ENCODE measurements around the gene CMC2.

Gene CMC2

DNA sequence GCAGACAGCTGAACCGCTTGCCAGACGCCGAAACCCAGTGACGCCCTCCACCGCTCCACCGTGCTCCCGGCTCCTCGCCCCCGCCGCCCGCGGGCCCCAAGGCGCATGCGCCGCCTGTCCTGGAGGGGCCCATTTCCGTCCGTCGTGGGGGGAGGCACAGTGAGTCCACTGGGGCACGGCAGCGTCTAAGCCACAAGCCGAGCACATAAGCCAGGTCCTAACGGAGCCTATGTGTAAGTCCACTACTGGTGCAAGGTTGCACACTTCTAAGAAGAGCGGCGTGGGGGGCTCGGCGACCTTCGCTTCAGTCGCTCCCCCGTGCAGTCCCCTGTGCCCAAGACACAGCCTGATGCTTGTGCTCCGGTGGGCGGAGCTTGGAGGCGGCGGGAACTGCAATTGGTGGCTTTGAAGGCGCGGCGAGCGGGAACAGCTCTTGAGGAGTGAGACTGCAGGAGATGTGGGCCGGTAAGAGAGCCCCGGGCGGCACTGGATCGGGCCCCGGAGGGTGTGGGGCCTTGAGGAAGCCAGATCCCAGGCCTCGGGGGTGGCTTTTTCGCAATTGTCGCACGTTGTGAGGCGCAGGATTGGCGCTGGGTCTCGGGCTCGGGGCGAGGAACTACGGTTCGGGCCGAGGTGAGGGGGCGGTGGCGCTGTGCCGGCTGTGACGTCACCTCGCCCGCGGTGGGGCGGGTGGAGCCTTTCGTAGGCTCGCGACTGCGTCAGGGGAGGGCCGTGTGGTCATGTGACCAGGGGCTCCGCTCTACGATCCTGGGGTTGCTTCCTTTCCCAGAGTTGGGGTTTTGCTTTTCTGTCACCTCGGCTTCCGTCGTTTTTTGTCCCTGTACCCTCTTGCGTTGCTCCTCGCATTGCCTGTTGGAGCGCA, at the start of gene CMC2, which contains the start of gene CENPN:
Gene CMC2 (minus strand): TSS at position 73 of the 883 bp plus-strand sequence. CDS start 9,491 bp downstream, outside the sequence.
Gene CENPN (plus strand): TSS at position 402 of the 883 bp plus-strand sequence. CDS start 4,726 bp downstream, outside the sequence.
- DNase-seq: peak; percentile 93

DNA sequence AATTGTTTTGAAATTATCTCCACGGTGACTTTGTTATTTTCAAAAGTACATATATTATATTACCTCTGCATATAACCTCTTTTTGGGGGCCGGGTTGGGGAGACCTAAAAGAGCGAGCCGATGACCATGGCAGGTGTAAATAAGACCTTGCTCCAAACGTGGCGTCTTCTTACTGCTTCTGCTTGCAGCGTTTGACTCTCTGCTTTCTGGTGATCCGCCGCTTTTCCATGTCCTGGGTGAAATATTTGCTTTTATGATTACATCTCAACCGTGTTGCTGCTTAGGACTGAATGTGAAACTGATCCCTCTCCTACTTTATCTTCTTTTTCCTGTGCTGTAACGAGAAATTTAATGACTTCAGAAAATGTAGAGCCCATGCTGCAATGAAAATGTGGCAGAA, 47.1 kb upstream of the CMC2 start:
- no peak for DNase-seq

DNA sequence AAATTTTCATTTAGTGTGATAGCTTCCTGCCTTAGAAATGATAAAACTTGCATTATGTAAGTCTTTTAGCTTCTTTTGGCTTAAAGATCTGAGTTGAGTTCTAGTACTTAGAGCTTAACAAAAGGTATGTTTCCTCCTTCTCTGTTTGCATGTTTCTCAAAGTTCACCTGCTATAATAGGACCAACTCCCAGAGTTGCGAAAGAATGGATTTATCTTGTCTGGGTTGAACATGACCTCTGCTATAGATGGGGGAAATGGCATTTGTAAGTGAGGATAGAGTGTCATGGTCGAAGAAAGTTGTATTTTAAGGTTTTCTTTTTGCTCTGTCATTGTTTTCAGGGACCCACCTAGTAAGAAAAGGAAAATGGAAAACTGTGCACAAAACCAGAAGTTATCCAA, 36.1 kb upstream of the CMC2 start:
- DNase-seq: no peak

- no peak for DNase-seq
Observed at GRCh38 chr16:81041696-81042095, 35.0 kb upstream of the CMC2 start.

DNA sequence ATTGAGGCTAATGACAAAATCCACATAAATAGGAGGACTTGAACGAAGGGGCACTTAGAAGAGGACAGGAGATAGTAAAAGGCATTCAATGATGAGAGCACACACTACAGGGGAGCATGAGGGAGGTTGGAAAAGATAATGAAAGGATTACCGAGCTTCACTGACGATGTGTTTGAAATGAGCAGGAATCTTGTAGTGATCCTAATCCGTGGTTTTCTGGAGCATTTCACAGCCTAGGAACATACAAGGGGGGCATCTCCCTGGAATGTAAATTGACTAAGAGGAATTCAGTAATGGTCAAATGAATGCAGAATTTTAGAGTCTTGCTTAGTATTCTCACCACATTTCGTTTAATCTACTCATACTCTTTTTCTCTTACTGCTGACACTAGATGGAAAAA, 34.2 kb upstream of the CMC2 start:
- no peak for DNase-seq

GRCh38 chr16:81040131-81040530, 33.4 kb upstream of the CMC2 start:
- DNase-seq: no peak

DNA sequence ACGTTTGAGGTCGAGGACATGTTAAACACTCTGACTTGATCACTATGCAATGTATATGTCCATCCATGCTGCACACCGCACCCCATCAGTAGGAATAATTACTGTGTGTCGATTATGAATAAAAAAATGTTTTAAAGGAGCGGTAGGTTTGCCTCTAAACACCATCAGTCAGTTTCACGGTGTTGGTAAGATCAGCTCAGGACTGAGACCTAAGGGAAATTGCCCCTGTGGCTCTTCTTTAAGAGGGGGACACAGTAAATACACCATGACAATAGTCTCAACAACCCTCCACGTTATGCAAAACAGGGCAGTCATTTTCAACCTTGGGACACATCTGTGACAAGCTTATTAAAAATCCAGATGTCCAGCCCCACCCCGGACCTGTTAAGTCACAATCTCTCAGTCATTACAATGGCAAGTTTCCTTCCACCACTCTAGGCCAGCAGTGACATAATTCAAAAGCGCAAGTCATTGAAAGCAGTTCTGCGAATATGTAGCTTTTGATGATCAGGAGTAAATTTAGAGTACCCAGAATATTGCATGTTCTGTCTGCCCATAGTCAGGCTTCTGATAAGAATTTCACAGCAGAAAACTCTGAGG, 30.2 kb upstream of the CMC2 start:
- DNase-seq: no peak

DNA sequence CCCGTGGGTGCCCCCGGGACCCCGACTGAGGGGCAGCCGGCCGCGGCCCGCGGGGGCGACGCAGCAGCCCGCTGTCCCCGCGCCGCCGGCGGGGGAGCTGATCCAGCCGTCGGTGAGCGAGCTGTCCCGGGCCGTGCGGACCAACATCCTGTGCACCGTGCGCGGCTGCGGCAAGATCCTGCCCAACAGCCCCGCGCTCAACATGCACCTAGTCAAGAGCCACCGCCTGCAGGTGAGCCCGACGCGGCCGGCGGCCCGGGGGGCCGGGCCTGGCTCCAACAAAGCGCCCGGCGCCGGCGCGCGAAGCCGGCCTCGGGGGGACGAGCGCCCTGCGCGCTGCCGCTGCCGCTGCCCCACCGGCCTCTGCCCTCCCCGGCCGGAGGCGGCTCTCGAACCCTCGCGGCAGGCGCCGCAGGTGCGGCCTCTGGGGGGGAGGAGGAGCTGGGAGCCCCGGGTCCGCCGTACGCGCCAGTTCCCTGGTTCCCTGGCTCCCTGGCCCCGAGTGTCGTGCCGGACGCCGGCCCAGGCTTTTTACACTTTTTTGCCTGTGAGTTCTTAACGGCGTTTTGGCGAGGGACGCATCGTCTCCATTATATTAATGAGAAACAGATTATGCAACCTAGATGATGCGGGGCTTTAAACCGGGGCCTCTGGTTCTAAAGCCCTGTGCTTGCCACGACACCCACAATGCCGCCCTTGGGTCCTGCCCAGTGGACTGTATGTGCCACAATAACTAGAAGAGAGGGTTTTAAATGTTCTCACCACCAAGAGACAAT, 29.5 kb upstream of the CMC2 start:
- no peak for DNase-seq

DNA sequence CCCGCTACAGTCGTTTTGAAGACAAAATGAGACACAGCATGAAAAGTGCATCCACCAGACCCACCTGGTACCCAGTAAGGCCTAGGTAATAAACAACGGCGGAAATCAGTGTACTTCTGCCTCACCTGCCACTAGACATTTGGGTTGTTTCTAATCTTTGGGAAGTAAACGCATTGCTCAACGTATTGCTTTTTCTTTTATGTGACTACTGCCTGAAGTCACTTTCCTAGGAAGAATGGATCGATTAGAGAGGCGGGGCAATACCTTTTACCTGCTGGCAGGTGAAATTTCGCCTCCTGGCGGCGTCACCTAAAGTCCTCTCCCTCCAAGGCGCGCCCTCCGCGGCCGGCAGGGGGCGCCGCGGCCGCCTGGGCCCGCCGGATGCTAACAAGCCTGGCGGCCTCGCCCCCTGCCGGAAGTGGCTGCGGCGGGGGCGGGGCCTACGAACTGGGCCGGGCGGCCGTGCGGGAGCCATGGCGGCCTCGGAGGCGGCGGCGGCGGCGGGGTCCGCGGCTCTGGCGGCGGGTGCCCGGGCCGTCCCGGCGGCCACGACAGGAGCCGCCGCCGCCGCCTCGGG, 28.8 kb upstream of the CMC2 start, which contains the start of gene ATMIN:
Gene ATMIN (plus strand): TSS at position 445 of the 577 bp plus-strand sequence. CDS start 29 bp downstream, at position 474.
- peak; percentile 69 for DNase-seq

DNA sequence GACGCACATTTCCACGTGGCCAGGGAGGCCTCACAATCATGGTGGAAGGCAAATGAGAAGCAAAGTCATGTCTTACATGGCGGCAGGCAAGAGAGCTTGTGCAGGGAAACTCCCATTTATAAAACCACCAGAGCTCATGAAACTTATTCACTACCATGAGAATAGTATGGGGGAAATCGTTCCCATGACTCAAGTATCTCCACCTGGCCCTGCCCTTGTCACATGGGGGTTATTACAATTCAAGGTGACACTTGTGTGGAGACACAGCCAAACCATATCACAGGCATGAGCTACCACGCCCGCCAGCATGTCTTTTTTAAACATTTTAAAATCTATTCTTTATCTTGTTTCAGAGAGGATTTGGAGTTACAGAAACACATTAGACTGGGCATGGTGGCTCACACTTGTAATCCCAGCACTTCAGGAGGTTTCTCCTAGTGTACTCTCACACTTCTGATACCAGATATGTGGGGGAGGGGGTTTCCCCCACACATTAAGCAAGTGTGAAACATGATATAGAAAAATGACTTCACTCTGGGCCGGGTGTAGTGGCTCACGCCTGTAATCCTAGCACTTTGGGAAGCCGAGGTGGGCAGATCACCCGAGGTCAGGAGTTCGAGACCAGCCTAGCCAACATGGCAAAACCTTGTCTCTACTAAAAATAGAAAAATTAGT, 23.4 kb upstream of the CMC2 start:
- DNase-seq: no peak

DNA sequence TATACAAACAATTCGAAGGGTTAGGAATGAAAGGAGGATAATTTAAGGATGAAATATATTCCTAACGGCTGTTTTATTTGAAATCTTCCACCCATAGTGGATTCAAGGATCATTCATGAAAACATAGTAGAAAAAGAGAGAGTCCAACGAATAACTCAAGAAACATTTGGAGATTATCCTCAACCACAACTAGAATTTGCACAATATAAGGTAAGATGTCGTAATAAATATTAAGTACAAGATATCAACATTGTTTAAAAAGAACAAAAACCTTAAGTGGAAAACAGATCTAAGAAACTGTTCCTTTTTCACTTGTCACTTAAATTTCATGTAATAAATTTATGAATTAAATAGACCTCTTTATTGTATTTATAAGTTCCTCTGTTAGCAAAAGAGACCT, 19.7 kb upstream of the CMC2 start:
- DNase-seq: no peak

- DNase-seq: no peak
Observed at GRCh38 chr16:81018496-81018895, 11.8 kb upstream of the CMC2 start.

DNA sequence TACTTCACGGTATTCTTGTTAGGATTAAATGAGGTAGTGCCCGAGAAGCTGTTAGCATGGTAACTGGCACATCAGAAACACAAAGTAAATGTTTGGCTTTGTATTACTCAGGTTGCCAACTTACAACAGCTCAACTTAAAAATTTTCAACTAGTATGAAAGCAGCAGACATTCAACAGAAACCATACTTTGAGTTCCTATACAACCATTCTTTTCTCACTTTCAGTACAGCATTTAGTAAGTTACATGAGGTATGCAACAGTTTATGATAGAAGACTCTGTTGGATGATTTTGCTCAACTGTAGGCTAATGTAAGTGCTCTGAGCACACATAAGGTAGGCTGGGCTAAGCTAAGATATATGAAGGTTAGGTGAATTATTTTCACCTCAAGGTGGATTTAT, 8.0 kb upstream of the CMC2 start:
- DNase-seq: no peak

GRCh38 chr16:81012974-81013373, 6.3 kb upstream of the CMC2 start:
- DNase-seq: no peak

- no peak for DNase-seq
Observed at GRCh38 chr16:81008505-81008789, 1.8 kb upstream of the CMC2 start.

GRCh38 chr16:81006211-81006812, 373 bp downstream of the CMC2 start:
- no peak for DNase-seq

DNA sequence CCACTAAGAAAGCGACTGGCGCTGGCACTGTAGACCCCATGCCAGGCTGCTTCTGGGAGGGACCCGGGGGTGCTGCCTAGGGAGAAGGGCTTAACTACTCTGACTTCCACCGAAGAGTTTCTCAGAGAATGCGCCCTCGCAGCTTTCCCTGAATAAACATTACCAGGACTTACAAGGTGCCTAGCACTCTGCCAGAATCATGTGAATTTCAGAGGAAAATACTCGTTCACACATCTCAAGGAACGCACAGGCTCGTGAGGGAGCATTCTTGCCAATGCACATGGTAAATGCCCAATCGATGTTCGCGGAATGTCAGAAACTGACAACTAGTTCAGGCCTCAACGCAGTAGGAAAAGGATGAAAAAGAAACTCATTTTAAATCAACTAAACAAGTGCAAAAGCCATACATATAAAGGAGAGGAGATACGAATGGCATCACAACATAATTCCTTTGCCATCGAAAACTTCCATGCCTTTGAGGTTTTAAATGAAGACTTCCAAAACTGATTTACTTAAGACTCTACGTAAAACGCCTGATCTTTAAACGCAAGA, 999 bp downstream of the CMC2 start:
- DNase-seq: no peak

- peak; percentile 60 for DNase-seq
Observed at GRCh38 chr16:81004646-81005353, 1.9 kb downstream of the CMC2 start.

- no peak for DNase-seq
Observed at GRCh38 chr16:81003610-81004460, 2.9 kb downstream of the CMC2 start.

DNA sequence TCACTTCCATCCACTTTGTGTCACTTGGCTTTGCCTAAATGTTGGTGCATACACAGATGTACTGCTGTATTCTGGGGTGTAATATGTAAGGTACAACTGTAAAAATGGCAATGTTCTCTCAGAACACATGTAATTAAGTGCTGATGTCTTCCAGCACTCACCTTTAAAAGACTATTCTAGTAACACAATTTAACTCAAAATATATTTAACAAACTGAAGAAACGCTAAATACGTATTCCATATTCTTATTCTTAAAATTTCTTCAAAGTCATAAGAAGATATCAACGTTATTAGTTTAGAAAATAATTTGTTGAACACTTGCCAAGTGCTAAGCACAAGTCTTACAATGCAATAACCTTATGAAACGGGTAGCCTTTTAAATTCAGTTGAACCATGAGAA, 3.6 kb downstream of the CMC2 start:
- no peak for DNase-seq
